Coronary artery (tissue), 2 donors: ENCODE results near the gene PSMG1.

Experiments
- DNase-seq: peaks from one replicate; pipeline ENCODE4 v3.0.0-alpha.2; 2017; ENCODE audit warnings: low spot score
- H3K27ac ChIP-seq, 2 donors: fragments of 200-600 bp; sonication (generic); one replicate each; pipeline ENCODE4 v1.5.1; 2016 to 2019
- H3K4me3 ChIP-seq: fragments of 200-600 bp; sonication (generic); 2 replicates; pipeline ENCODE4 v1.5.1; 2016; ENCODE audit warnings: mild to moderate bottlenecking, moderate library complexity
- CTCF ChIP-seq: fragments of 200-600 bp; sonication (generic); IDR thresholded peaks from one replicate; pipeline ENCODE4 v1.5.1; 2019; ENCODE audit warnings: antibody characterized with exemption

The PSMG1 gene

GRCh38 chr21:39218082-39218409, 34.8 kb upstream of the PSMG1 start:
- no peak for TF ChIP-seq CTCF
- H3K27ac ChIP-seq, result no peak overlapping the region
- no peak for DNase-seq
- no peak overlapping the region for H3K4me3 ChIP-seq

GRCh38 chr21:39217356-39218081, 34.3 kb upstream of the PSMG1 start:
- Histone ChIP-seq H3K4me3 (no peak overlapping the region), H3K27ac (no peak overlapping the region)
- no peak for TF ChIP-seq CTCF
- no peak for DNase-seq

- DNase-seq, result no peak
- H3K4me3 ChIP-seq, result no peak overlapping the region
- no peak for TF ChIP-seq CTCF
- H3K27ac ChIP-seq, result no peak overlapping the region
Observed at GRCh38 chr21:39216290-39216689, 33.0 kb upstream of the PSMG1 start.

- TF ChIP-seq CTCF, result no peak
- DNase-seq, result no peak
- no peak overlapping the region for H3K27ac ChIP-seq
- no peak overlapping the region for H3K4me3 ChIP-seq
Observed at GRCh38 chr21:39215078-39215477, 31.8 kb upstream of the PSMG1 start.

GRCh38 chr21:39209334-39209688, 26.1 kb upstream of the PSMG1 start:
- TF ChIP-seq CTCF, result no peak
- no peak overlapping the region for H3K4me3 ChIP-seq
- H3K27ac ChIP-seq, result no peak overlapping the region
- no peak for DNase-seq

- TF ChIP-seq CTCF, result no peak
- H3K27ac ChIP-seq, result no peak overlapping the region
- no peak for DNase-seq
- no peak overlapping the region for H3K4me3 ChIP-seq
Observed at GRCh38 chr21:39208624-39209333, 25.5 kb upstream of the PSMG1 start.

GRCh38 chr21:39204134-39204533, 20.9 kb upstream of the PSMG1 start:
- H3K27ac ChIP-seq, result no peak overlapping the region
- TF ChIP-seq CTCF, result no peak
- no peak overlapping the region for H3K4me3 ChIP-seq
- DNase-seq, result no peak
